GM23248 (cell line): ENCODE measurements around the gene TMEM43. TPM values are rescaled to one million over a fixed set of nuclear protein-coding genes. Genes with fewer than 3 reads are reported as not detected.

Source experiments
- DNase-seq: peaks from one replicate; pipeline ENCODE4 v3.0.0-alpha.2; 2015
- H2AFZ ChIP-seq: fragments of 200-600 bp; sonication (generic); 2 replicates; pipeline ENCODE4 v1.6.1; 2016; ENCODE audit warnings: antibody characterized with exemption
- H3F3A ChIP-seq: fragments of 200-600 bp; sonication (generic); 2 replicates; pipeline ENCODE4 v1.6.1; 2016; ENCODE audit warnings: mild to moderate bottlenecking, antibody characterized with exemption, mixed run types; ENCODE audit not compliant: insufficient read depth
- H3K27ac ChIP-seq: fragments of 200-600 bp; sonication (generic); 2 replicates; pipeline ENCODE4 v1.5.1; 2016; ENCODE audit warnings: mild to moderate bottlenecking
- H3K27me3 ChIP-seq: fragments of 200-600 bp; sonication (generic); replicated peaks from 2 replicates; pipeline ENCODE4 v1.6.1; 2016; ENCODE audit warnings: mild to moderate bottlenecking; ENCODE audit not compliant: insufficient read depth
- H3K36me3 ChIP-seq: fragments of 200-600 bp; sonication (generic); 2 replicates; pipeline ENCODE4 v1.6.1; 2016; ENCODE audit warnings: low read depth, mild to moderate bottlenecking
- H3K4me1 ChIP-seq: fragments of 200-600 bp; sonication (generic); 2 replicates; pipeline ENCODE4 v1.6.1; 2016; ENCODE audit warnings: mild to moderate bottlenecking; ENCODE audit not compliant: insufficient read depth
- H3K4me2 ChIP-seq: fragments of 200-600 bp; sonication (generic); one replicate; pipeline ENCODE4 v1.6.1; 2016; ENCODE audit warnings: mild to moderate bottlenecking; ENCODE audit not compliant: unreplicated experiment
- H3K4me3 ChIP-seq: fragments of 200-600 bp; sonication (generic); 2 replicates; pipeline ENCODE4 v1.5.1; 2016; ENCODE audit warnings: mild to moderate bottlenecking
- H3K79me2 ChIP-seq: fragments of 200-600 bp; sonication (generic); 2 replicates; pipeline ENCODE4 v1.6.1; 2016; ENCODE audit warnings: mild to moderate bottlenecking; ENCODE audit not compliant: insufficient read depth
- H3K9ac ChIP-seq: fragments of 200-600 bp; sonication (generic); 2 replicates; pipeline ENCODE4 v1.6.1; 2016; ENCODE audit warnings: mild to moderate bottlenecking
- H3K9me2 ChIP-seq: fragments of 200-600 bp; sonication (generic); 2 replicates; pipeline ENCODE4 v1.6.1; 2016; ENCODE audit warnings: mixed run types, mild to moderate bottlenecking, moderate library complexity; ENCODE audit not compliant: insufficient read depth
- H3K9me3 ChIP-seq: fragments of 200-600 bp; sonication (generic); one replicate; pipeline ENCODE4 v1.6.1; 2017; ENCODE audit warnings: low read depth
- H4K20me1 ChIP-seq: fragments of 200-600 bp; sonication (generic); 2 replicates; pipeline ENCODE4 v1.6.0; 2016; ENCODE audit not compliant: insufficient read depth
- EZH2 ChIP-seq: fragments of 200-600 bp; sonication (generic); IDR thresholded peaks from 2 replicates; pipeline ENCODE4 v1.6.1; 2018; ENCODE audit warnings: antibody characterized with exemption, mild to moderate bottlenecking; ENCODE audit not compliant: insufficient read depth, poor library complexity, severe bottlenecking
- EZH2phosphoT487 ChIP-seq: fragments of 200-600 bp; sonication (generic); IDR thresholded peaks from 2 replicates; pipeline ENCODE4 v1.6.1; 2018; ENCODE audit warnings: antibody characterized with exemption, moderate library complexity, mild to moderate bottlenecking, low read depth; ENCODE audit not compliant: insufficient read depth
- WGBS, 2 experiments: methylation state at CpG; one replicate each; pipeline ENCODE4 v1.1.6; 2015 to 2017; ENCODE audit warnings: low lambda C conversion rate in 2 of 2, low coverage in 1 of 2; ENCODE audit errors: missing lambda C conversion rate in 2 of 2; 5-methylcytosine and 5-hydroxymethylcytosine counted together
- in situ Hi-C: fragments of 300-500 bp; cut with MboI; formaldehyde crosslinking; loops from 2 replicates; pipeline ENCODE4 v1.15.0; 2020
- polyA plus RNA-seq: library from polyadenylated mRNA; unstranded; fragments of >200 nt; fragmentation: Nextera tagmentation; extraction: Ambion mirVana; gene quantifications from 2 replicates; pipeline ENCODE4 v1.2.1, GENCODE V29; 2016
- total RNA-seq: library from RNA; depleted of rRNA; stranded (reverse); fragments of >200 nt; shearing (Covaris generic); gene quantifications from 2 replicates; pipeline ENCODE4 v1.2.3, GENCODE V29; 2014

TMEM43 gene
- total and polyA plus RNA-seq, 2 experiments from 2014 or later = 145 to 203 TPM

GRCh38 chr3:14135581-14135980 is 10.7 kb downstream of the TMEM43 start:
- Histone ChIP-seq H3K4me2 (no peak overlapping the region), H4K20me1 (no peaks in the 10 kb centered on the region), H3K36me3 (peaks cover 60% of the 10 kb centered on the region), H3K9me3 (no peaks in the 10 kb centered on the region), H3K79me2 (peaks cover 18% of the 10 kb centered on the region), H3K4me3 (no peak overlapping the region), H3K27me3 (no peaks in the 10 kb centered on the region), H3K27ac (no peak overlapping the region), H3K9ac (no peak overlapping the region), H3K9me2 (no peaks in the 10 kb centered on the region), H2AFZ (no peak overlapping the region), H3K4me1 (peaks cover 16% of the 10 kb centered on the region), H3F3A (peaks cover 15% of the 10 kb centered on the region)
- no peak for DNase-seq
- no peak for TF ChIP-seq EZH2
- in situ Hi-C loops = no loop called here
- 88 to 89% methylated on average over 9 to 11 of the region's 11 CpGs for WGBS, 2 experiments

GRCh38 chr3:14137004-14137403 is 12.2 kb downstream of the TMEM43 start:
- Histone ChIP-seq H3K9me2 (no peaks in the 10 kb centered on the region), H3F3A (peaks cover 29% of the 10 kb centered on the region), H3K27me3 (no peaks in the 10 kb centered on the region), H2AFZ (no peak overlapping the region), H3K4me3 (no peak overlapping the region), H3K4me2 (no peak overlapping the region), H3K4me1 (peaks cover 29% of the 10 kb centered on the region), H3K36me3 (peaks cover 46% of the 10 kb centered on the region), H4K20me1 (no peaks in the 10 kb centered on the region), H3K27ac (no peak overlapping the region), H3K79me2 (peaks cover 4% of the 10 kb centered on the region; the same call in 1 of the 2 replicates), H3K9me3 (no peaks in the 10 kb centered on the region), H3K9ac (no peak overlapping the region)
- TF ChIP-seq EZH2phosphoT487 (no peak), EZH2 (no peak)
- DNase-seq = peak; percentile 34
- WGBS, 2 experiments = 56 to 66% methylated on average over 3 of the region's 3 CpGs
- in situ Hi-C loops = no loop called here

GRCh38 chr3:14137445-14137844 is 12.6 kb downstream of the TMEM43 start:
- Histone ChIP-seq H3K79me2 (no peaks in the 10 kb centered on the region), H3K9me2 (no peaks in the 10 kb centered on the region), H3K9me3 (no peaks in the 10 kb centered on the region), H3K4me1 (peaks cover 34% of the 10 kb centered on the region), H3F3A (peaks cover 33% of the 10 kb centered on the region), H3K4me2 (no peak overlapping the region), H3K9ac (no peak overlapping the region), H3K36me3 (peaks cover 46% of the 10 kb centered on the region), H2AFZ (no peak overlapping the region), H4K20me1 (no peaks in the 10 kb centered on the region), H3K4me3 (no peak overlapping the region), H3K27ac (no peak overlapping the region), H3K27me3 (no peaks in the 10 kb centered on the region)
- DNase-seq = peak; percentile 56
- WGBS, 2 experiments = 57 to 63% methylated on average over 3 of the region's 3 CpGs
- TF ChIP-seq EZH2phosphoT487 (no peak), EZH2 (no peak)
- in situ Hi-C loops = no loop called here

- Histone ChIP-seq H3K4me3 (no peak overlapping the region), H2AFZ (no peak overlapping the region), H3K9ac (no peak overlapping the region), H3F3A (peaks cover 42% of the 10 kb centered on the region), H3K4me1 (peaks cover 42% of the 10 kb centered on the region), H3K79me2 (no peaks in the 10 kb centered on the region), H3K27me3 (no peaks in the 10 kb centered on the region), H3K4me2 (no peak overlapping the region), H3K27ac (no peak overlapping the region), H3K36me3 (peaks cover 40% of the 10 kb centered on the region), H3K9me3 (no peaks in the 10 kb centered on the region), H4K20me1 (no peaks in the 10 kb centered on the region), H3K9me2 (no peaks in the 10 kb centered on the region)
- no peak for TF ChIP-seq EZH2phosphoT487
- TF ChIP-seq EZH2 = no peak
- 82% methylated on average over 16 of the region's 16 CpGs for WGBS, 2 experiments
- no peak for DNase-seq
- in situ Hi-C loops = no loop called here
Measured at GRCh38 chr3:14138109-14138877, 13.4 kb downstream of the TMEM43 start.
